ENCODE measurements around the gene DEF6. TPM values are rescaled to one million over a fixed set of nuclear protein-coding genes. Genes with fewer than 3 reads are reported as not detected.

The DEF6 gene
- total and polyA plus RNA-seq, 4 donors = 11.2 to 28.6 (median 19.0) TPM

DNA sequence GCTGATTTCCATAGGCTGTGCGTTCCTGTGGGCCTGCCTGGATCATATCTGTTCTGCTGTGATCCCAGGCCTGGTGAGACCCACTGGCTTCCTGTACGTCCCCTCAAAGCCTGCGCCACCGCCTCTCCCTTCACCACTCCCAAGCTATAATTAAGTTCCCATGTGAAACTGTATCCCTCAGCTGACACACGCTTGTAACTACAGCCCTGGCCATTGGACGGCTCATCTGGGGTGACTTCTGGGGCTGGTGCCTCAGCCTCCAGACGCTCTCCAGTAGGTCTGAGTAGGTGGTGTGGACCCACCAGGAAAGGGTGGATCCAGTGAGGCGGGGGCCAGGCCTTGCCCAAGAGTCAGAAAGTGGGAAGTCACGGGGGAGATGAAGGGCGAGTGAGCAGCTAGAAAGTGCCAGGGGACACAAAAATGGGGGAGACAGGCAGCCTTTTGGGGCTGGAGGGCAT, 65.7 kb downstream of the DEF6 start:
- H3K4me3 ChIP-seq = no peak overlapping the region
- WGBS, 2 donors = 65 to 76% methylated on average over 10 of the region's 10 CpGs
- H3K27me3 ChIP-seq (ENCODE audit: control insufficient read depth in 3 of 3, insufficient read depth in 3 of 3, low read length in 2 of 3) = no peaks in the 10 kb centered on the region
- peaks cover 0 to 24% (median 10%) of the 10 kb centered on the region in 5 donors for H3K4me1 ChIP-seq (ENCODE audit: control insufficient read depth in 5 of 5, insufficient read depth in 5 of 5, low read length in 5 of 5)
- no peak overlapping the region for H3K9ac ChIP-seq (ENCODE audit: insufficient read depth in 1 of 2, low read length in 2 of 2)
- no peaks in the 10 kb centered on the region for H3K9me3 ChIP-seq (ENCODE audit: control insufficient read depth in 4 of 4, insufficient read depth in 3 of 4, low read length in 3 of 4)
- peak overlapping the region in 1 of 2 donors; percentile 58 for H3K27ac ChIP-seq (ENCODE audit: low read depth in 1 of 2, low read length in 1 of 2)
- DNase-seq (no peak), ATAC-seq (ENCODE audit: insufficient read depth, low FRiP score) (no peak)
- no peak for TF ChIP-seq CTCF (IDR thresholded peaks at IDR 0.05; ENCODE audit: control extremely low read depth, extremely low read depth)
- peaks cover 0 to 7% (median 1%) of the 10 kb centered on the region in 4 donors for H3K36me3 ChIP-seq (ENCODE audit: control insufficient read depth in 4 of 4, insufficient read depth in 4 of 4, low read length in 4 of 4)

DNA sequence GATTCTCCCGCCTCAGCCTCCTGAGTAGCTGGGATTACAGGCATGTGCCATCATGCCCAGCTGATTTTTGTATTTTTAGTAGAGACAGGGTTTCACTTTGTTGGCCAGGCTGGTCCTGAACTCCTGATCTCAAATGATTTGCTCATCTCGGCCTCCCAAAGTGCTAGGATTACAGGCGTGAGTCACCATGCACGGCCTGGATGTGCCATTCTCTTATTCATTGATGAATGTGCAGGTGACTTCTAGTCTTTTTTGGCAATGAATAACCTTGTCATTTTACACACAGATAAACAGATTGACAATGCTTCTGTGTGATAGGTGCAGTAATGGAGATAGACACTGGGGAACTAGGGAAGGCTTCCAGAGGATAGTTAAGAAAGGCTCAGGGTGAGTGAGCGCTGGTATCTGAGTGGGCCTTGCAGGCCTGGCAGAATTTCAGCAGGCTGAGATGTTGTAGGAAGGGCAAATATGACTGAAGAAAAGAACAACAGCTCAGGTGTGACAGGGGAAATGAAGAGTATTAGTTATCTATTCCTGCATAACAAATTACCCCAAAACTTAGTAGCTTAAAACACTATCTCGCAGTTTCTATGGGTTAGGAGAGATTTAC, 68.1 kb downstream of the DEF6 start:
- H3K9ac ChIP-seq (ENCODE audit: insufficient read depth in 1 of 2, low read length in 2 of 2) = no peak overlapping the region
- TF ChIP-seq CTCF (IDR thresholded peaks at IDR 0.05; ENCODE audit: control extremely low read depth, extremely low read depth) = no peak
- H3K36me3 ChIP-seq (ENCODE audit: control insufficient read depth in 4 of 4, insufficient read depth in 4 of 4, low read length in 4 of 4) = peaks cover 0 to 3% (median 0%) of the 10 kb centered on the region in 4 donors
- ATAC-seq (ENCODE audit: insufficient read depth, low FRiP score) = no peak
- H3K4me3 ChIP-seq = no peak overlapping the region
- WGBS, 2 donors = 94 to 98% methylated on average over 6 of the region's 6 CpGs
- peaks cover 0 to 27% (median 0%) of the 10 kb centered on the region in 5 donors for H3K4me1 ChIP-seq (ENCODE audit: control insufficient read depth in 5 of 5, insufficient read depth in 5 of 5, low read length in 5 of 5)
- no peaks in the 10 kb centered on the region for H3K27me3 ChIP-seq (ENCODE audit: control insufficient read depth in 3 of 3, insufficient read depth in 3 of 3, low read length in 2 of 3)
- no peaks in the 10 kb centered on the region for H3K9me3 ChIP-seq (ENCODE audit: control insufficient read depth in 4 of 4, insufficient read depth in 3 of 4, low read length in 3 of 4)
- no peak overlapping the region for H3K27ac ChIP-seq (ENCODE audit: low read depth in 1 of 2, low read length in 1 of 2)
- DNase-seq = no peak

GRCh38 chr6:35366204-35366596, 68.6 kb downstream of the DEF6 start:
- ATAC-seq (ENCODE audit: insufficient read depth, low FRiP score) = no peak
- Histone ChIP-seq H3K27ac (ENCODE audit: low read depth in 1 of 2, low read length in 1 of 2) (no peak overlapping the region), H3K4me3 (no peak overlapping the region), H3K9me3 (ENCODE audit: control insufficient read depth in 4 of 4, insufficient read depth in 3 of 4, low read length in 3 of 4) (no peaks in the 10 kb centered on the region), H3K36me3 (ENCODE audit: control insufficient read depth in 4 of 4, insufficient read depth in 4 of 4, low read length in 4 of 4) (peaks cover 0 to 3% (median 0%) of the 10 kb centered on the region in 4 donors), H3K4me1 (ENCODE audit: control insufficient read depth in 5 of 5, insufficient read depth in 5 of 5, low read length in 5 of 5) (peaks cover 0 to 31% (median 0%) of the 10 kb centered on the region in 5 donors), H3K27me3 (ENCODE audit: control insufficient read depth in 3 of 3, insufficient read depth in 3 of 3, low read length in 2 of 3) (no peaks in the 10 kb centered on the region), H3K9ac (ENCODE audit: insufficient read depth in 1 of 2, low read length in 2 of 2) (no peak overlapping the region)
- TF ChIP-seq CTCF (IDR thresholded peaks at IDR 0.05; ENCODE audit: control extremely low read depth, extremely low read depth) = no peak
- no peak for DNase-seq

DNA sequence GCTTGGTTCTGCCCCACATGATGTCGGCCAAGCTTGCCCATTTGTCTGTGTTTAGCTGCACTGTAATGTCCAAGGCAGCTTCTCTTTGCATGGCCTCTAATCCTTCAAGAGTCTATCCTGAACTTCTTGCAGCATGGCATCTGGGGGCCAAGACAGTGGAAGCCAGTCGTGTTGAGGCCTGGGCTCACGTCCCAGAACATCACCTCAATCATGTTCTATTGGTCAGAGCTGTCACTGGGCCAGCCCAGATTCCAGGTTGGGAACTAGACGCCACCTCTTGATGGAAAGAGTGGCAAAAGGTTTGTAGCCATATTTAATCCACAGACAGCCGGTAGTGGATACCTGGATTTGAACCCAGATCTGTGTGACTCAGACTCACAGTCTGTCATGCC, 70.0 kb downstream of the DEF6 start:
- H3K4me3 ChIP-seq = no peak overlapping the region
- 94 to 97% methylated on average over 5 of the region's 5 CpGs for WGBS, 2 donors
- no peaks in the 10 kb centered on the region for H3K9me3 ChIP-seq (ENCODE audit: control insufficient read depth in 4 of 4, insufficient read depth in 3 of 4, low read length in 3 of 4)
- H3K4me1 ChIP-seq (ENCODE audit: control insufficient read depth in 5 of 5, insufficient read depth in 5 of 5, low read length in 5 of 5) = peaks cover 0 to 31% (median 0%) of the 10 kb centered on the region in 5 donors
- H3K27me3 ChIP-seq (ENCODE audit: control insufficient read depth in 3 of 3, insufficient read depth in 3 of 3, low read length in 2 of 3) = no peaks in the 10 kb centered on the region
- H3K36me3 ChIP-seq (ENCODE audit: control insufficient read depth in 4 of 4, insufficient read depth in 4 of 4, low read length in 4 of 4) = no peaks in the 10 kb centered on the region
- ATAC-seq (ENCODE audit: insufficient read depth, low FRiP score) (no peak), DNase-seq (no peak)
- H3K9ac ChIP-seq (ENCODE audit: insufficient read depth in 1 of 2, low read length in 2 of 2) = no peak overlapping the region
- TF ChIP-seq CTCF (IDR thresholded peaks at IDR 0.05; ENCODE audit: control extremely low read depth, extremely low read depth) = no peak
- H3K27ac ChIP-seq (ENCODE audit: low read depth in 1 of 2, low read length in 1 of 2) = peak overlapping the region in 1 of 2 donors; percentile 35
